GM19043 (cell line): ENCODE results near the gene CFAP97.

Experiments
- ATAC-seq: cut with Tn5 transposase; IDR thresholded peaks from one replicate; pipeline ENCODE4 v1.9.1; 2021; ENCODE audit warnings: low read depth; ENCODE audit not compliant: unreplicated experiment

The CFAP97 gene

GRCh38 chr4:185112104-185112503, 91.7 kb downstream of the CFAP97 start:
- no peak for ATAC-seq

- ATAC-seq = no peak
Observed at GRCh38 chr4:185110375-185110823, 93.4 kb downstream of the CFAP97 start.

- no peak for ATAC-seq
Observed at GRCh38 chr4:185109736-185110135, 94.1 kb downstream of the CFAP97 start.
